Keratinocyte (primary cell): Measurements from ENCODE around the gene ERGIC1. TPM values are rescaled to one million over a fixed set of nuclear protein-coding genes. Genes with fewer than 3 reads are reported as not detected.

Experiments
- DNase-seq: peaks from one replicate; pipeline ENCODE4 v3.0.0-alpha.2; 2011; ENCODE audit warnings: low read depth, missing footprints, low spot score
- FAIRE-seq: peaks from 2 replicates; lab custom pipeline; 2011; peaks lifted over from hg19 to GRCh38; lab: Jason Lieb, UNC
- H2AFZ ChIP-seq: 2 replicates; pipeline ENCODE4 v1.6.0; 2012; ENCODE audit warnings: low read length, control low read depth, inconsistent platforms; ENCODE audit not compliant: control insufficient read depth
- H3K27ac ChIP-seq: 2 replicates; pipeline ENCODE4 v1.5.1; 2011; ENCODE audit warnings: low read length; ENCODE audit not compliant: control insufficient read depth, insufficient read depth
- H3K27me3 ChIP-seq: 3 replicates; pipeline ENCODE4 v1.6.0; 2011; ENCODE audit warnings: low read length; ENCODE audit not compliant: control insufficient read depth, insufficient read depth; ENCODE audit errors: extremely low read depth
- H3K36me3 ChIP-seq, 2 experiments: 2 replicates in 1 of 2; 3 replicates in 1 of 2; pipeline ENCODE4 v1.5.1; 2011; ENCODE audit warnings: low read length in 2 of 2, mild to moderate bottlenecking in 1 of 2; ENCODE audit not compliant: control insufficient read depth in 2 of 2, insufficient read depth in 2 of 2; ENCODE audit errors: extremely low read depth in 1 of 2
- H3K4me1 ChIP-seq: 3 replicates; pipeline ENCODE4 v1.5.1; 2011; ENCODE audit warnings: low read length; ENCODE audit not compliant: control insufficient read depth, insufficient read depth; ENCODE audit errors: extremely low read depth
- H3K4me2 ChIP-seq: 3 replicates; pipeline ENCODE4 v1.6.0; 2011; ENCODE audit warnings: low read depth, low read length; ENCODE audit not compliant: control insufficient read depth, insufficient read depth; ENCODE audit errors: extremely low read depth
- H3K4me3 ChIP-seq, 3 experiments: fragments of 200-600 bp in 1 of 3; sonication (generic) in 1 of 3; 2 replicates in 2 of 3; 3 replicates in 1 of 3; pipeline ENCODE4 v1.5.1; 2011 to 2016; ENCODE audit warnings: low read length in 3 of 3, mild to moderate bottlenecking in 3 of 3, control low read depth in 2 of 3, inconsistent platforms in 1 of 3, low read depth in 1 of 3, mixed read lengths in 1 of 3, mixed run types in 1 of 3, moderate library complexity in 1 of 3; ENCODE audit not compliant: control insufficient read depth in 2 of 3, insufficient read depth in 2 of 3; ENCODE audit errors: extremely low read depth in 1 of 3
- H3K79me2 ChIP-seq: 2 replicates; pipeline ENCODE4 v1.6.0; 2012; ENCODE audit warnings: low read length; ENCODE audit not compliant: control insufficient read depth, insufficient read depth
- H3K9ac ChIP-seq: 3 replicates; pipeline ENCODE4 v1.6.0; 2011; ENCODE audit warnings: low read length; ENCODE audit not compliant: control insufficient read depth, insufficient read depth; ENCODE audit errors: extremely low read depth
- H3K9me1 ChIP-seq: 3 replicates; pipeline ENCODE4 v1.6.0; 2011; ENCODE audit warnings: low read length; ENCODE audit not compliant: control insufficient read depth, insufficient read depth; ENCODE audit errors: extremely low read depth
- H3K9me3 ChIP-seq: 2 replicates; pipeline ENCODE4 v1.5.1; 2012; ENCODE audit warnings: low read depth, low read length; ENCODE audit not compliant: control insufficient read depth
- H4K20me1 ChIP-seq: 3 replicates; pipeline ENCODE4 v1.6.0; 2011; ENCODE audit warnings: low read length; ENCODE audit not compliant: control insufficient read depth, insufficient read depth; ENCODE audit errors: extremely low read depth
- EZH2 ChIP-seq: IDR thresholded peaks from one replicate; pipeline ENCODE4 v1.6.1; 2012; ENCODE audit warnings: inconsistent platforms, mild to moderate bottlenecking, low read length, moderate library complexity
- dilution Hi-C: fragments of 300-500 bp; cut with MboI; formaldehyde crosslinking; loops from one replicate; pipeline ENCODE4 v1.7.0; 2020; ENCODE audit warnings: low sequenced_read_pairs; ENCODE audit not compliant: extremely low pct_ligation_motif_present
- polyA plus RNA-seq, 5 experiments: library from polyadenylated mRNA; depleted of rRNA in 3 of 5; stranded (reverse) in 3 of 5; stranded (forward) in 1 of 5; unstranded in 1 of 5; fragments of >200 nt; gene quantifications; 1 replicate in 1 of 5; 2 replicates in 3 of 5; 3 replicates in 1 of 5; pipeline versions ENCODE4 v1.2.1 to v1.2.3, GENCODE V29; 2011 to 2012; ENCODE audit warnings: missing spikeins in 2 of 5, low read depth in 1 of 5, low replicate concordance in 1 of 5
- TF ChIP-seq, protein P1 (sequence below), 3 experiments: IDR thresholded peaks in 1 of 3; conservative IDR thresholded peaks in 1 of 3; optimal IDR thresholded peaks in 1 of 3; 2 replicates in 2 of 3; 3 replicates in 1 of 3; pipeline versions ENCODE3 to v1.5.1; 2011; ENCODE audit warnings: low read length in 3 of 3, mild to moderate bottlenecking in 3 of 3, moderate library complexity in 2 of 3, control low read depth in 1 of 3, inconsistent platforms in 1 of 3; ENCODE audit not compliant: insufficient read depth in 2 of 3; ENCODE audit errors: extremely low read depth in 1 of 3

The ERGIC1 gene
- polyA plus RNA-seq, 1 donor (not counting 4 experiments of a cell fraction or from before 2014, with no cell fraction given): 93.4 TPM

GRCh38 chr5:172951371-172952033 lies 117.5 kb downstream of the ERGIC1 start:
- Histone ChIP-seq H3K9me1 (no peaks in the 10 kb centered on the region), H3K9ac (no peak overlapping the region), H3K4me1 (peaks cover 41% of the 10 kb centered on the region), H3K36me3 (peaks cover 0 to 4% of the 10 kb centered on the region in 2 experiments), H3K9me3 (no peaks in the 10 kb centered on the region), H4K20me1 (no peaks in the 10 kb centered on the region), H3K79me2 (no peaks in the 10 kb centered on the region), H3K27ac (no peak overlapping the region), H2AFZ (no peak overlapping the region), H3K4me3 (no peak overlapping the region), H3K4me2 (no peak overlapping the region), H3K27me3 (no peaks in the 10 kb centered on the region)
- no peak for DNase-seq
- no peak for FAIRE-seq
- dilution Hi-C loops: no loop called here
- TF ChIP-seq EZH2: no peak
- TF ChIP-seq, protein P1, sequence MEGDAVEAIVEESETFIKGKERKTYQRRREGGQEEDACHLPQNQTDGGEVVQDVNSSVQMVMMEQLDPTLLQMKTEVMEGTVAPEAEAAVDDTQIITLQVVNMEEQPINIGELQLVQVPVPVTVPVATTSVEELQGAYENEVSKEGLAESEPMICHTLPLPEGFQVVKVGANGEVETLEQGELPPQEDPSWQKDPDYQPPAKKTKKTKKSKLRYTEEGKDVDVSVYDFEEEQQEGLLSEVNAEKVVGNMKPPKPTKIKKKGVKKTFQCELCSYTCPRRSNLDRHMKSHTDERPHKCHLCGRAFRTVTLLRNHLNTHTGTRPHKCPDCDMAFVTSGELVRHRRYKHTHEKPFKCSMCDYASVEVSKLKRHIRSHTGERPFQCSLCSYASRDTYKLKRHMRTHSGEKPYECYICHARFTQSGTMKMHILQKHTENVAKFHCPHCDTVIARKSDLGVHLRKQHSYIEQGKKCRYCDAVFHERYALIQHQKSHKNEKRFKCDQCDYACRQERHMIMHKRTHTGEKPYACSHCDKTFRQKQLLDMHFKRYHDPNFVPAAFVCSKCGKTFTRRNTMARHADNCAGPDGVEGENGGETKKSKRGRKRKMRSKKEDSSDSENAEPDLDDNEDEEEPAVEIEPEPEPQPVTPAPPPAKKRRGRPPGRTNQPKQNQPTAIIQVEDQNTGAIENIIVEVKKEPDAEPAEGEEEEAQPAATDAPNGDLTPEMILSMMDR (optimal IDR thresholded peaks at IDR 0.05 in 1 of 3, IDR thresholded peaks at IDR 0.05 in 1 of 3, conservative IDR thresholded peaks at IDR 0.05 in 1 of 3; ENCODE audit: extremely low read depth in 1 of 3, insufficient read depth in 2 of 3, low read length in 3 of 3): no peak

GRCh38 chr5:172952034-172952511 lies 118.0 kb downstream of the ERGIC1 start:
- Histone ChIP-seq H3K27ac (no peak overlapping the region), H3K4me2 (no peak overlapping the region), H3K9ac (no peak overlapping the region)

More at GRCh38 chr5:172952034-172952511, 118.0 kb downstream of the ERGIC1 start:
- no peak overlapping the region for H3K4me3 ChIP-seq
- no peaks in the 10 kb centered on the region for H3K9me1 ChIP-seq
- H3K27me3 ChIP-seq: no peaks in the 10 kb centered on the region
- dilution Hi-C loops: no loop called here
- no peaks in the 10 kb centered on the region for H3K79me2 ChIP-seq
- H2AFZ ChIP-seq: no peak overlapping the region
- FAIRE-seq (no peak), DNase-seq (no peak)
- no peaks in the 10 kb centered on the region for H4K20me1 ChIP-seq
- H3K36me3 ChIP-seq: peaks cover 0 to 3% of the 10 kb centered on the region in 2 experiments
- TF ChIP-seq EZH2: no peak
- TF ChIP-seq, protein P1 (optimal IDR thresholded peaks at IDR 0.05 in 1 of 3, IDR thresholded peaks at IDR 0.05 in 1 of 3, conservative IDR thresholded peaks at IDR 0.05 in 1 of 3; ENCODE audit: extremely low read depth in 1 of 3, insufficient read depth in 2 of 3, low read length in 3 of 3): no peak
- H3K4me1 ChIP-seq: peaks cover 41% of the 10 kb centered on the region
- no peaks in the 10 kb centered on the region for H3K9me3 ChIP-seq
